Astrocyte of the cerebellum (primary cell): ENCODE measurements around the gene CACNA1A.
"Not testable (repeated sequence)": the region's sequence is repeated elsewhere in the genome, so short reads cannot be mapped to it uniquely, and the experiment has no call there.

Source experiments
- DNase-seq: peaks from one replicate; pipeline ENCODE4 v3.0.0-alpha.2; 2011; ENCODE audit warnings: low read depth
- H3K4me3 ChIP-seq: 2 replicates; pipeline ENCODE4 v1.5.1; 2011; ENCODE audit warnings: mild to moderate bottlenecking, low read depth, low read length, moderate library complexity
- CTCF ChIP-seq: IDR thresholded peaks from 2 replicates; pipeline ENCODE4 v1.5.1; 2012; ENCODE audit warnings: low read length, low read depth, moderate library complexity, mild to moderate bottlenecking; ENCODE audit errors: missing control alignments
- in situ Hi-C: cut with HindIII; loops from 2 replicates; pipeline ENCODE4 v1.10.0; 2017; ENCODE audit warnings: low sequenced_read_pairs

Gene CACNA1A

DNA sequence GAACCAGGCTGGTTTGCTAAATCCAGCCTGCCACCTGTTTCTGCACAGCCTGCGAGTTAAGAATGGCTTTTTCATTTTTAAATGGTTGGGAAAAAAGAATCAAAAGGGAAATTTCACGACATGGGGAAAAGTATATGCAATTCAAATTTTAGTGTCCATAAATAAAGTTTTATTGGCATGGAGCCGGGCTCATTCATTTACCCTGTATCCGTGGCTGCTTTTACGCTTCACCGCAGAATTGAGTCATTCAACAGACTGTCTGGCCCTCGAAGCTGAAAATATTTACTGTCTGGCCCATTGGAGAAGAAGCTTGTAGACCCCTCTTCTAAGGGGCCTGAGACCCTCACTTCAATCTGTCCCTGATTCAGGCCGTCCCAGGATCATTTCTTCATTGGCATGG, 329.9 kb downstream of the CACNA1A start:
- no peak overlapping the region for H3K4me3 ChIP-seq
- in situ Hi-C loops: no loop called here
- TF ChIP-seq CTCF: no peak
- no peak for DNase-seq

DNA sequence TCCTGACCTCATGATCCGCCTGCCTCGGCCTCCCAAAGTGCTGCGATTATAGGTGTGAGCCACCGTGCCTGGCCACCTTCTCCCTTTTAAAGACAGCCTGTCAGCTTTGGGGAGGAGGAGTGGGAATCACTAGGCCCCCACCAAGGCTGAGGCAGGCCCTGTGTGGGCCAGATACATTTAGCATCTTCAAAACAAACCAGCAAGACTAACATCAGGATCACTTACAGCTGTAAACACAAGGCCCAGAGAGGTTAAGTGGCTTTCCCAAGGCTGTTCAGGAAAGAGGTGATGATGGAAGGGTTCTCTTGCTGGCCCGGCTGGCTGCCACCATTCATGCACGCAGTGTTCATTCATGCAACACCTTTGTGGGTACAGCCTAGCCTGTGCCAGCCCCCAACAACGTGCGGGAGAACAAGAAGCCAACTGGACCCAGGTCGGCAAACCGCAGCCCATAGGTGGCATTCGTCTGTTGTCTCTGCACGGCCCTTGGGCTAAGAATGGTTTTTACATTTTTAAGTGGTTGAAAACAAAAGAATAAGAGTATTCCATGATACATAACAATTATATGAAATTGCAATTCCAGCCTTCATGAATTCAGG, 333.0 kb downstream of the CACNA1A start:
- in situ Hi-C loops: no loop called here
- DNase-seq: no peak

DNA sequence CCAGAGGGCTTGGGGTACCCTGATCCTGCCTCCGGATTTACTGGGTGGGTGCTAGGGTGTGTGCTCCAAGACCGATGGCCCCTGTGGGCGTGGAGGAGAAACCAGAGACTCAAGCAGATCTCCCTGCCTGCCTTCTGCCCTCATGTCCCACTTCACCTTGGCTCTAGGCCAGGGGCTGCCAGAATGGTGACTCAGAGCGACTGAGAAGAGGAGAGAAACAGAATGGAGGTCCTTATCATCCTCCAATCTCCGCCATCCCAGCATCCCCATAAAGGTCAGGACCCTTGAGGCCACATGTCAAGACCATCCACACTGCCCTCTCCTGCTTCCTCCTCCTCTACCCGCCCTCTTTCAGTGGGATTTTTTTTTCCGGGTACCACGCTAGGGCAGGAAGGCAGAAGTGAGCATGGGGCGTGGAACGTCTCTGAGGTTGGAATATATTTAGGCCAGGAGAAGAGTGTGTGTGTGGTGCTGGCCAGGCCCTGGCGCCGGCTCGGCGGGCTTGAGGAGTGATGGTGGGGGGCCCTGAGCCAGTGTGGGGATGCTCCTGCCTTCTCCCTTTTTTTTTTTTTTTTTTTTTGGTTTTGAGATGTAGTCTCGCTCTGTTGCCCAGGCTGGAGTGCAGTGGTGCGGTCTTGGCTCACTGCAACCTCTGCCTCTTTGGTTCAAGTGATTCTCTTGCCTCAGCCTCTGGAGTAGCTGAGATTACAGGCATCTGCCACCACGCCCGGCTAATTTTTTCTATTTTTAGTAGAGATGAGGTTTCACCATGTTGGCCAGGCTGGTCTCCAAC, 333.7 kb downstream of the CACNA1A start:
- in situ Hi-C loops: no loop called here
- no peak for DNase-seq
- no peak overlapping the region for H3K4me3 ChIP-seq
- TF ChIP-seq CTCF: no peak

More for the DNA sequence above, 333.0 kb downstream of the CACNA1A start:
- TF ChIP-seq CTCF: no peak
- no peak overlapping the region for H3K4me3 ChIP-seq

GRCh38 chr19:13171146-13171545, 335.1 kb downstream of the CACNA1A start:
- TF ChIP-seq CTCF: no peak
- no peak for DNase-seq
- H3K4me3 ChIP-seq: no peak overlapping the region
- in situ Hi-C loops: no loop called here

GRCh38 chr19:13169769-13170168, 336.5 kb downstream of the CACNA1A start:
- DNase-seq: no peak
- TF ChIP-seq CTCF: no peak
- H3K4me3 ChIP-seq: no peak overlapping the region
- in situ Hi-C loops: no loop called here

DNA sequence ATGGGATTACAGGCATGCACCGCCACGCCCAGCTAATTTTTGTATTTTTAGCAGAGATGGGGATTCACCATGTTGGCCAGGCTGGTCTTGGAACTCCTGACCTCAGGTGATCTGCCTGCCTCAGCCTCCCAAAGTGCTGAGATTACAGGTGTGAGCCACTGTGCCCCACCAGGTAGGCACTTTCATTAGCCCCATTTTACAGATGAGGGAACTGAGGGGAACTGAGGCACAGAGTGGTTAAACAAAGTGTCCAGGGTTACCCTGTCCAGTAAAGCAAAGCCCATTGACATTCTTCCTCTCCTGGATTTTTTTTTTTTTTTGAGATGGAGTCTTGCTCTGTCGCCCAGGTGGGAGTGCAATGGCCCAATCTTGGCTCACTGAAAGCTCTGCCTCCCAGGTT, 340.1 kb downstream of the CACNA1A start:
- in situ Hi-C loops, H3K4me3 ChIP-seq: not testable (repeated sequence)

More for the DNA sequence above, 340.1 kb downstream of the CACNA1A start:
- DNase-seq: not testable (repeated sequence)
